Astrocyte of the cerebellum (primary cell): Measurements from ENCODE around the gene CTNNA2.

ENCODE experiments used
- DNase-seq: peaks from one replicate; pipeline ENCODE4 v3.0.0-alpha.2; 2011; ENCODE audit warnings: low read depth
- H3K4me3 ChIP-seq: 2 replicates; pipeline ENCODE4 v1.5.1; 2011; ENCODE audit warnings: mild to moderate bottlenecking, low read depth, low read length, moderate library complexity
- in situ Hi-C: cut with HindIII; loops from 2 replicates; pipeline ENCODE4 v1.10.0; 2017; ENCODE audit warnings: low sequenced_read_pairs
- TF ChIP-seq, protein P1 (sequence below): IDR thresholded peaks from 2 replicates; pipeline ENCODE4 v1.5.1; 2012; ENCODE audit warnings: low read length, low read depth, moderate library complexity, mild to moderate bottlenecking; ENCODE audit errors: missing control alignments

The CTNNA2 gene

DNA sequence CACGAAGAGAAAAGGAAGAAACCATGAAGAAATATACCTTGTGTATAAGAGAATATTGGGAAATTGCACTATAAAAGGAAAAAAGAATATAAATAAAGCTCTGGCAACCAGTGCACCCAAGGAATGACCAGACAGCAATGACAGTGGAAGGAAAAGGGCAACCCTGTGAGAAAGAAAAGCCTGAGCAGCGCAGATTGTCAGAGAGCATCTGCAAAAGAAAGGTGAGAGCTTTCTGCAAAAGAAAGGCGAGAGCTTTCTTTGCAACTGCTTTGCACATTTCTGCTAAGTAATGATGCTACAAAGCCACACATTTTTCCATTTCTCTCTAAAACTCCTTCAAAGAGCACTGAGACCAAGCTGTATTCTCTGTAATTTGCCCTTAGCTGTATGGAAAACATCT, 83.6 kb downstream of the CTNNA2 start:
- TF ChIP-seq, protein P1, sequence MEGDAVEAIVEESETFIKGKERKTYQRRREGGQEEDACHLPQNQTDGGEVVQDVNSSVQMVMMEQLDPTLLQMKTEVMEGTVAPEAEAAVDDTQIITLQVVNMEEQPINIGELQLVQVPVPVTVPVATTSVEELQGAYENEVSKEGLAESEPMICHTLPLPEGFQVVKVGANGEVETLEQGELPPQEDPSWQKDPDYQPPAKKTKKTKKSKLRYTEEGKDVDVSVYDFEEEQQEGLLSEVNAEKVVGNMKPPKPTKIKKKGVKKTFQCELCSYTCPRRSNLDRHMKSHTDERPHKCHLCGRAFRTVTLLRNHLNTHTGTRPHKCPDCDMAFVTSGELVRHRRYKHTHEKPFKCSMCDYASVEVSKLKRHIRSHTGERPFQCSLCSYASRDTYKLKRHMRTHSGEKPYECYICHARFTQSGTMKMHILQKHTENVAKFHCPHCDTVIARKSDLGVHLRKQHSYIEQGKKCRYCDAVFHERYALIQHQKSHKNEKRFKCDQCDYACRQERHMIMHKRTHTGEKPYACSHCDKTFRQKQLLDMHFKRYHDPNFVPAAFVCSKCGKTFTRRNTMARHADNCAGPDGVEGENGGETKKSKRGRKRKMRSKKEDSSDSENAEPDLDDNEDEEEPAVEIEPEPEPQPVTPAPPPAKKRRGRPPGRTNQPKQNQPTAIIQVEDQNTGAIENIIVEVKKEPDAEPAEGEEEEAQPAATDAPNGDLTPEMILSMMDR = no peak
- no peak overlapping the region for H3K4me3 ChIP-seq
- in situ Hi-C loops = no loop called here
- DNase-seq = no peak

DNA sequence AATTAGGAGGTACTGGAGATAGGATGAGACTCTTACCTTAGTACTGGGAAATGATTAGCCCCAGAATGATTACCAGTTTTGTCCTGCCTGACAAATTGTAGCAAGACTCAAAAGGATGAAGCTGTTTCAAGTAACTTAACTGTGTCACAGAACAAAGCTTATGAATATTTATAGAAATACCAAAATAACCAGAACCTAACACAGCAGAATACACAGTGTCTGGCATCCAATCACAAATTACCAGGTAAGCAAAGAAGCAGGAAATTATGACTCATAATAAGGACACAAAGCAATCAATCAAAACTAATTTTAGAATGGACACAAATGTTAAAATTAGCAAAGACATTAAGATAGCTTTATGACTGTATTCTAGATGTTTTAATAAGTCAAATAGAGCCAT, 91.9 kb downstream of the CTNNA2 start:
- H3K4me3 ChIP-seq = no peak overlapping the region
- in situ Hi-C loops = no loop called here
- DNase-seq = no peak
- TF ChIP-seq, protein P1 = no peak

DNA sequence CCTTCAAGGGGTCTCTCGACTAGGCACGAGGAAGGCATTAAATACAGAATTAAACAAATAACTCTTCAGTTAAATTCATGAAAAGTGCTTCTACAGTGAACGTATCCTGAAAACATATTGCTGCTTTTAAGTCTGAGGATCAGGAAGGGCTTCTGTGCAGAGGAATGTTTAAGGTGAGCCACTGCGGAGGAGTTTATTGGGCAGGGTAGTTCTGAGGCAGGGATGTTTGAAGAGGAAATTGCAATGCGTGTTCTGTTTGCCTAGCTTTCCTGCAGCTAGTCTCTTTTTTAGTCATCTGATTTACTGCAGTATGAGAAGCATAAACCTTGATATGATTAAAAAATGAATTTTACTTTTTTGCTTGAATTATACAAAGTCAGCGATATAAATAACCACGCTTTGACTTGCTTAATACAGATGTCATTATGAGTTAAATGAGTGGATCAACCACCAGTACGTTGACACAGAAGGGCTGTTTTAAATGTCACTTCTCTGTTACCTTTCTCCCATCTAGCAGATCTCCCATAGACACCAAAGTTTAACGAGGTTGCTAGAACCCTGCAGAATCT, 98.7 kb downstream of the CTNNA2 start:
- TF ChIP-seq, protein P1 = no peak
- DNase-seq = no peak
- in situ Hi-C loops = no loop called here
- H3K4me3 ChIP-seq = no peak overlapping the region

DNA sequence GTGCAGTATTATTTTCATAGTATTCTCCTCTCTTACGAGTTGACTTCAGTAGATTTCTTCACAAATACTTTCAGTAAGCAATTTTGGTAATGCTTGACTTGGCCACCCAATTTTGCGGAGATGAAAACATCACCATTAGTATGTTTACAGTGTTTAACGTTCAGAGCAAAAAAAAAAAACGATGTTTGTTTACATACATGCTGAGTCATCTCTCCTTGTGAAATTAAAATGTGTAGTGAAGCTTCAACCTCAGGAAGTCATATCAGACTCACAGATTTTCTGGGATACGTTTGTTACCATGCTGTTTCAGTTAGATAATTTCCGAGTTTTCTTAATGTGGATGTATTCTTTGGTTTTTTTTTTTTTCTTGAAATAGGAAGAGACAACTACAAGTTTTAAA, 100.1 kb downstream of the CTNNA2 start:
- no peak for DNase-seq
- in situ Hi-C loops = no loop called here
- TF ChIP-seq, protein P1 = no peak

DNA sequence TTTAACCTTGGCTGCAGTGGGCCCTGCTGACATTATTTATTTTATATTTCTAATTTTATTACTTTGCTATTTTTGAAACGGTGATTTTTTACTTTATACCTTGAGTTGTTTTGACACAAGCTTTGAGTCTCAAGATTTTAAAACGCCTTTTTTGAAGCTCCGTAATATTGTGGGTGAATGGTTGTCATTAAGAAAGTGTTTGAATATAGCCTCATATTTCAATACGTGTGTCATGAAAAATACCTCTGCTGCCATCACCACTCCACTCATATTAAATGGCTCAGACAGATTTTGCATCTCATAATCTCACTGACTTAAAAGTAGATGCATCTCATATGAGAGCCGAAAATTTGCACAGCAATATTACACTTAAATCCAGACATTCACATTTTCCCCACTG, 106.6 kb downstream of the CTNNA2 start:
- TF ChIP-seq, protein P1 = no peak
- no peak overlapping the region for H3K4me3 ChIP-seq
- no peak for DNase-seq
- in situ Hi-C loops = no loop called here

More for the DNA sequence above, 100.1 kb downstream of the CTNNA2 start:
- no peak overlapping the region for H3K4me3 ChIP-seq

DNA sequence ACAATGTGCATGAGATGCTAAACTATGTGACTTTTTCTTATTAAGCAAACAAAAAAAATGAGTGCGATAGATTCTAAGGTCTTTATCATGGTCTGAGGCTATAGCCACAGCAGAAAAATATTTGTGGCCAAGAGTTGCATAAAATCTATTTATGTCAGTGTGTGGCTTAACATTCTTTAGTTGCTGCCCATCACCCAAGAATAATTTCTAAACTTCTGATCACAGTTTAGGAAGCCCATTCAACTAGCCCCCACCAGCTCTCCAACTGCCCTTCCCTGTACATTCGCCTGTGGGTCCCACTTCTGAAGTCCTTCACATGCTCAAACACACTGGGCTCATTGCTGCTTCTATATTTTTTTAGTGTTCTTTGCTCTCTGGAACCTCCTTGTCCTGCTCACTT, 107.1 kb downstream of the CTNNA2 start:
- H3K4me3 ChIP-seq = no peak overlapping the region
- in situ Hi-C loops = no loop called here
- TF ChIP-seq, protein P1 = no peak
- no peak for DNase-seq
